D721Med (cell line): Measurements from ENCODE around the gene GYPC.

ENCODE experiments used
- DNase-seq: peaks from one replicate; pipeline ENCODE4 v3.0.0; 2011; ENCODE audit warnings: low spot score; ENCODE audit not compliant: insufficient read length
- FAIRE-seq: peaks from 2 replicates; lab custom pipeline; 2011; peaks lifted over from hg19 to GRCh38; lab: Jason Lieb, UNC
- CTCF ChIP-seq: IDR thresholded peaks from 2 replicates; pipeline ENCODE4 v1.5.1; 2012; ENCODE audit warnings: mild to moderate bottlenecking, control low read depth; ENCODE audit not compliant: insufficient read depth; ENCODE audit errors: missing control alignments

The GYPC gene

GRCh38 chr2:126733795-126734194 is 77.8 kb downstream of the GYPC start:
- FAIRE-seq (no peak), DNase-seq (no peak)
- no peak for TF ChIP-seq CTCF

GRCh38 chr2:126736133-126736874 is 80.3 kb downstream of the GYPC start:
- DNase-seq: no peak
- FAIRE-seq: no peak

GRCh38 chr2:126739141-126739540 is 83.2 kb downstream of the GYPC start:
- no peak for TF ChIP-seq CTCF
- FAIRE-seq (no peak), DNase-seq (no peak)

More at GRCh38 chr2:126736133-126736874, 80.3 kb downstream of the GYPC start:
- no peak for TF ChIP-seq CTCF

GRCh38 chr2:126744640-126745039 is 88.7 kb downstream of the GYPC start:
- TF ChIP-seq CTCF: no peak
- no peak for FAIRE-seq
- DNase-seq: no peak
